ENCODE data around the gene TMEM170B.
A peak's percentile ranks its signal among the peaks of the same experiment; 100 is the strongest.
"Not testable (repeated sequence)": the region's sequence is repeated elsewhere in the genome, so short reads cannot be mapped to it uniquely, and the experiment has no call there.

Gene TMEM170B

GRCh38 chr6:11532097-11532496, 5.5 kb upstream of the TMEM170B start:
- DNase-seq = no peak

GRCh38 chr6:11534561-11534960, 3.0 kb upstream of the TMEM170B start:
- DNase-seq = no peak

- no peak for DNase-seq
Measured at GRCh38 chr6:11535801-11536230, 1.7 kb upstream of the TMEM170B start.

- no peak for DNase-seq
Measured at GRCh38 chr6:11536795-11537194, 754 bp upstream of the TMEM170B start.

GRCh38 chr6:11538052-11538818, 686 bp downstream of the TMEM170B start:
- DNase-seq = no peak

- DNase-seq = no peak
Measured at GRCh38 chr6:11538819-11539468, 1.4 kb downstream of the TMEM170B start.

- no peak for DNase-seq
Measured at GRCh38 chr6:11542863-11543262, 5.3 kb downstream of the TMEM170B start.

- no peak for DNase-seq
Measured at GRCh38 chr6:11543919-11544518, 6.5 kb downstream of the TMEM170B start.

GRCh38 chr6:11547846-11548245, 10.3 kb downstream of the TMEM170B start:
- not testable (repeated sequence) for DNase-seq

- not testable (repeated sequence) for DNase-seq
Measured at GRCh38 chr6:11548578-11548977, 11.0 kb downstream of the TMEM170B start.

GRCh38 chr6:11551053-11551452, 13.5 kb downstream of the TMEM170B start:
- no peak for DNase-seq

- DNase-seq = peak; percentile 79
Measured at GRCh38 chr6:11552442-11552841, 14.9 kb downstream of the TMEM170B start.

GRCh38 chr6:11553824-11554223, 16.3 kb downstream of the TMEM170B start:
- DNase-seq = no peak

- no peak for DNase-seq
Measured at GRCh38 chr6:11556309-11556708, 18.8 kb downstream of the TMEM170B start.

GRCh38 chr6:11563793-11564192, 26.2 kb downstream of the TMEM170B start:
- DNase-seq = no peak

GRCh38 chr6:11566609-11567008, 29.1 kb downstream of the TMEM170B start:
- DNase-seq = no peak

GRCh38 chr6:11571073-11571472, 33.5 kb downstream of the TMEM170B start:
- DNase-seq = no peak

GRCh38 chr6:11575408-11576033, 38.0 kb downstream of the TMEM170B start:
- DNase-seq = peak; percentile 19

GRCh38 chr6:11580686-11581405, 43.3 kb downstream of the TMEM170B start:
- no peak for DNase-seq

GRCh38 chr6:11584244-11584643, 46.7 kb downstream of the TMEM170B start:
- DNase-seq = no peak

GRCh38 chr6:11585426-11586016, 48.0 kb downstream of the TMEM170B start:
- no peak for DNase-seq

GRCh38 chr6:11586117-11586516, 48.6 kb downstream of the TMEM170B start:
- no peak for DNase-seq
